Heart right ventricle (tissue), 16 donors: Measurements from ENCODE around the gene ITIH4. TPM values are rescaled to one million over a fixed set of nuclear protein-coding genes. Genes with fewer than 3 reads are reported as not detected.

Source experiments
- ATAC-seq, 8 donors: fragments of 200-7000 bp; cut with Tn5 transposase; one replicate each; pipeline ENCODE4 v1.9.1; 2020; ENCODE audit warnings: mild to moderate bottlenecking in 8 of 8, moderate library complexity in 8 of 8, moderate number of reproducible peaks in 1 of 8
- DNase-seq, 2 donors: peaks; one replicate each; pipeline ENCODE4 v3.0.0-alpha.2; 2020
- H3K27ac ChIP-seq, 10 donors: fragments of 200-600 bp; sonication (generic) in 2 of 10; one replicate each; pipeline versions ENCODE4 v1.5.0 to v1.8.0; 2020 to 2022; ENCODE audit warnings: mild to moderate bottlenecking in 3 of 10
- H3K27me3 ChIP-seq, 7 donors: fragments of 200-600 bp; one replicate each; pipeline ENCODE4 v1.8.0; 2021 to 2022; ENCODE audit warnings: mild to moderate bottlenecking in 2 of 7
- H3K36me3 ChIP-seq, 9 donors: fragments of 200-600 bp; sonication (generic) in 1 of 9; one replicate each; pipeline versions ENCODE4 v1.5.0 to v1.8.0; 2020 to 2022; ENCODE audit warnings: mild to moderate bottlenecking in 2 of 9
- H3K4me1 ChIP-seq, 9 donors: fragments of 200-600 bp; sonication (generic) in 1 of 9; one replicate each; pipeline versions ENCODE4 v1.5.0 to v1.8.0; 2020 to 2022; ENCODE audit warnings: mild to moderate bottlenecking in 4 of 9
- H3K4me3 ChIP-seq, 10 donors: fragments of 200-600 bp; sonication (generic) in 2 of 10; one replicate each; pipeline versions ENCODE4 v1.5.0 to v1.8.0; 2020 to 2022; ENCODE audit warnings: mild to moderate bottlenecking in 7 of 10, moderate library complexity in 2 of 10
- H3K9me3 ChIP-seq, 11 donors: fragments of 200-600 bp in 10 of 11; sonication (generic) in 2 of 11; one replicate each; pipeline versions ENCODE4 v1.5.0 to v1.8.0; 2013 to 2022; ENCODE audit warnings: mild to moderate bottlenecking in 2 of 11, control low read depth in 1 of 11, moderate library complexity in 1 of 11
- WGBS, 2 donors: extraction: QIAGEN DNeasy Blood & Tissue Kit; methylation state at CpG; one replicate each; pipeline ENCODE4 v1.1.7; 2013; ENCODE audit warnings: inconsistent platforms in 1 of 2; 5-methylcytosine and 5-hydroxymethylcytosine counted together
- intact Hi-C, 10 donors: fragments of 100-400 bp; cut with DNase I; formaldehyde crosslinking; loops; one replicate each; pipeline versions ENCODE4 v1.11.1 to v1.14.2; 2022
- polyA plus RNA-seq, 2 donors: library from polyadenylated mRNA; stranded (reverse); fragments of 200-250 nt; gene quantifications; one replicate each; pipeline ENCODE4 v1.2.3, GENCODE V29; 2013
- total RNA-seq, 10 donors: library from RNA; stranded (reverse); fragmentation: NEBNext Ultra II Directional in 3 of 10; extraction: Animal tissue kit (Norgen Biotek cat#: 25700) in 3 of 10; gene quantifications; one replicate each; pipeline versions ENCODE4 v1.2.1 to v1.2.4, GENCODE V29; 2021 to 2023
- TF ChIP-seq, protein P1 (sequence below), 9 donors: fragments of 200-600 bp; sonication (generic) in 2 of 9; IDR thresholded peaks; one replicate each; pipeline versions ENCODE4 v1.5.0 to v1.8.0; 2021 to 2022; ENCODE audit warnings: antibody characterized with exemption in 9 of 9, mild to moderate bottlenecking in 5 of 9, moderate library complexity in 1 of 9
- donor health status: Arrhythmogenic right ventricular cardiomyopathy.
- donor health status: ischemic (EF 13 %, LVEDD 7.1; RV severe dilation, severe dysfunction).
- donor health status: healthy with polysubstance abuse.
- donor health status: DM: no; HTN: yes; CAD: no.
- donor health status: DM: no; HTN: no; CAD: no.
- donor health status: ischemic (EF 25% LVEDD 6.9; RV normal size, moderate dysfunction).
- donor health status: ischemic (EF 25% LVEDD 5.7; RV mildly dilated, moderate dysfunction).
- donor health status: healthy.
- donor health status: DM: yes; HTN: yes; CAD: no.
- donor health status: Ischemic cardiomyopathy.
- donor health status: ischemic (EF 35%, LVEDD 5.7; RV mildly dilated, moderate dysfunction).
- donor health status: nonischemic (EF 11% LVEDD 7.7; RV severe dilation, severe dysfunction).
- donor health status: DM: yes; HTN: yes; CAD: no.
- donor health status: PGD.
- donor health status: ischemic (EF 29% LVEDD 5.4; RV normal size, mild dysfunction).
- donor health status: nonischemic (EF 23%, LVEDD 6.1; RV moderate dilation, normal function).

Gene ITIH4
- total and polyA plus RNA-seq, 12 donors: 1.5 to 17.9 (median 4.3) TPM

DNA sequence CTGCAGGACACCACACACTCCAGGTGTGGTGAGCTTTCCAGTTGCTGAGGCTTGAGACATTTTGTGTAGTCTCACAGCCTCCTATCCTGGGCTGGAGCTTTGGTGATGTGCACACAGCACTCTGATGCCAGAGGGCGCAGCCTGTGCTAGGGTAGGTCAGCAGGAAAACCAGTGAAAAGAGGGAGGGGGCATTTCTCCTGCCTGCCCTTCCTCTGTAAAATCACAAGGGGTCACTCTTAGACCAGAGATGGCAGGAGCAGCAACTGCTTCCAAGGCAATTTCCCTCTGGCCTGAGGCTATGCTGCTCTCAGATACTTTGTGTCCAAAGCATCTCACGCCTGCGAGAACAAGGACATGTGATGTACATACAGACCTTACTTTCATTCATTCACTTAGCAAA is 20.9 kb upstream of the ITIH4 start:
- DNase-seq (no peak), ATAC-seq (peak in 6 of 8 donors; percentile 42 to 69 (median 50))
- Histone ChIP-seq H3K4me1 (peaks cover 0 to 9% (median 4%) of the 10 kb centered on the region in 9 donors), H3K27me3 (no peaks in the 10 kb centered on the region), H3K27ac (no peak overlapping the region), H3K4me3 (no peak overlapping the region), H3K9me3 (no peaks in the 10 kb centered on the region), H3K36me3 (peaks cover 0 to 93% (median 39%) of the 10 kb centered on the region in 9 donors)
- intact Hi-C loops: loop anchor here in 6 of 10 donors (1.0 to 10.0 kb wide), 6 partner anchors 81 to 343 kb away; no protein-coding TSS in a partner anchor
- 65 to 70% methylated on average over 3 of the region's 3 CpGs for WGBS, 2 donors
- TF ChIP-seq, protein P1, sequence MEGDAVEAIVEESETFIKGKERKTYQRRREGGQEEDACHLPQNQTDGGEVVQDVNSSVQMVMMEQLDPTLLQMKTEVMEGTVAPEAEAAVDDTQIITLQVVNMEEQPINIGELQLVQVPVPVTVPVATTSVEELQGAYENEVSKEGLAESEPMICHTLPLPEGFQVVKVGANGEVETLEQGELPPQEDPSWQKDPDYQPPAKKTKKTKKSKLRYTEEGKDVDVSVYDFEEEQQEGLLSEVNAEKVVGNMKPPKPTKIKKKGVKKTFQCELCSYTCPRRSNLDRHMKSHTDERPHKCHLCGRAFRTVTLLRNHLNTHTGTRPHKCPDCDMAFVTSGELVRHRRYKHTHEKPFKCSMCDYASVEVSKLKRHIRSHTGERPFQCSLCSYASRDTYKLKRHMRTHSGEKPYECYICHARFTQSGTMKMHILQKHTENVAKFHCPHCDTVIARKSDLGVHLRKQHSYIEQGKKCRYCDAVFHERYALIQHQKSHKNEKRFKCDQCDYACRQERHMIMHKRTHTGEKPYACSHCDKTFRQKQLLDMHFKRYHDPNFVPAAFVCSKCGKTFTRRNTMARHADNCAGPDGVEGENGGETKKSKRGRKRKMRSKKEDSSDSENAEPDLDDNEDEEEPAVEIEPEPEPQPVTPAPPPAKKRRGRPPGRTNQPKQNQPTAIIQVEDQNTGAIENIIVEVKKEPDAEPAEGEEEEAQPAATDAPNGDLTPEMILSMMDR (IDR thresholded peaks at IDR 0.05): peak in 8 of 9 donors; percentile 10 to 63 (median 50)

DNA sequence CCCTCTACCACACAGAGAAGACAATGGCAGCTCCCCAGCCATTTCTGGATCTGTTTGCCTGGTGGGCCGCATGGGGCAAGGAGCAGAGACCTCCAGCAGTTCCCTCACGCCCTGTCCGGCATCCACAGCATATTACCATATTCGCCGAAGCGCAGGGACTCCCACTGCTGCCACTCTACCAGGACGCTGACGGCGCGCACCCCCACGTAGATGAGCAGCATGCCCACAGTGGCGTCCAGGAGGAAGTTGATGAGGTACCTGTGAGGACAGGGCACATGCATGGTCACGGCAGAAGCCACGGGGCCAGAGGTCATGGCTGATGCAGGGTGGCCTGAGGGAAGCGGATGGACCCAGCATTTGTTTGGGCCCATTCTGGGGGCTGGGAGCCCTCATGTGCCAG is 19.2 kb upstream of the ITIH4 start:
- peaks cover 0 to 82% (median 34%) of the 10 kb centered on the region in 9 donors for H3K36me3 ChIP-seq
- H3K27ac ChIP-seq: no peak overlapping the region
- TF ChIP-seq, protein P1 (IDR thresholded peaks at IDR 0.05): no peak
- H3K4me1 ChIP-seq: peaks cover 9 to 26% (median 21%) of the 10 kb centered on the region in 9 donors
- no peak for ATAC-seq
- no peaks in the 10 kb centered on the region for H3K27me3 ChIP-seq
- intact Hi-C loops: loop anchor here (2.0 to 10.0 kb wide), 8 partner anchors 45 to 345 kb away; partner anchors contain the start of gene STIMATE (in 3 of the 10)
- DNase-seq: no peak
- 97 to 99% methylated on average over 15 of the region's 15 CpGs for whole genome bisulfite sequencing, 2 donors
- no peak overlapping the region for H3K4me3 ChIP-seq
- H3K9me3 ChIP-seq: no peaks in the 10 kb centered on the region

GRCh38 chr3:52848617-52849016 is 18.1 kb upstream of the ITIH4 start:
- Histone ChIP-seq H3K27me3 (no peaks in the 10 kb centered on the region), H3K36me3 (peaks cover 0 to 77% (median 31%) of the 10 kb centered on the region in 9 donors), H3K27ac (no peak overlapping the region), H3K9me3 (no peaks in the 10 kb centered on the region), H3K4me1 (peaks cover 14 to 37% (median 31%) of the 10 kb centered on the region in 9 donors), H3K4me3 (no peak overlapping the region)
- ATAC-seq (peak in 1 of 8 donors; percentile 30), DNase-seq (no peak)
- TF ChIP-seq, protein P1 (IDR thresholded peaks at IDR 0.05): no peak
- 69 to 76% methylated on average over 7 of the region's 7 CpGs for WGBS, 2 donors
- intact Hi-C loops: loop anchor here in 6 of 10 donors (5.0 to 10.0 kb wide), 4 partner anchors 46 to 224 kb away; partner anchors contain the start of gene STIMATE (in 3 of the 6)

DNA sequence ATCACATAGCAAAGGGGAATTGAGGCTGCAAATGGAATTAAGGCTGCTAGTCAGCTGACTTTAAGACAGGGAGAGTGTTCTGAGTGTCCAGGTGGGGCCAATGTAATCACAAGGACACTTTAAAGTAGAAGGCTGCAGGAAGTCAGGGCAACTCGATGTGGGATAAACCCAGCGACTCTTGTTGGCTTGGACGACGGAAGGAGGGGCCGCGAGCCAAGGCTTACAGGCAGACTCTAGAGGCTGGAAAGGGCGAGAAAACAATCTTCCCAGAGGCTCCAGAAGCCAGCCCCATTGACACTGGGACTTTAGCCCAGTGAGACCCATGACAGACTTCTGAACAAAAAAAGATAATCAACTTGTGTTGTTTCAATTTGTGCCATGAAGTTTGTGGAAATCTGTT is 17.3 kb upstream of the ITIH4 start:
- ATAC-seq: no peak
- H3K4me1 ChIP-seq: peaks cover 14 to 45% (median 36%) of the 10 kb centered on the region in 9 donors
- no peaks in the 10 kb centered on the region for H3K27me3 ChIP-seq
- 93 to 94% methylated on average over 7 of the region's 7 CpGs for WGBS, 2 donors
- peaks cover 0 to 76% (median 31%) of the 10 kb centered on the region in 9 donors for H3K36me3 ChIP-seq
- no peak overlapping the region for H3K4me3 ChIP-seq
- TF ChIP-seq, protein P1 (IDR thresholded peaks at IDR 0.05): no peak
- H3K9me3 ChIP-seq: no peaks in the 10 kb centered on the region
- DNase-seq: no peak
- no peak overlapping the region for H3K27ac ChIP-seq
- intact Hi-C loops: loop anchor here in 6 of 10 donors (5.0 to 10.0 kb wide), 4 partner anchors 47 to 225 kb away; partner anchors contain the start of gene STIMATE (in 3 of the 6)
